Suppressor macrophage treated with lipopolysaccharide for 4 hours (primary cell): Measurements from ENCODE around the gene B4GALNT3.

Experiments
- DNase-seq: peaks from one replicate; pipeline ENCODE4 v3.0.0-alpha.2; 2020

The B4GALNT3 gene

GRCh38 chr12:601976-602699 lies 142.4 kb downstream of the B4GALNT3 start:
- DNase-seq, result no peak

GRCh38 chr12:602700-603068 lies 142.9 kb downstream of the B4GALNT3 start:
- DNase-seq, result no peak

GRCh38 chr12:604956-605355 lies 145.2 kb downstream of the B4GALNT3 start:
- no peak for DNase-seq

GRCh38 chr12:607541-608001 lies 147.8 kb downstream of the B4GALNT3 start:
- no peak for DNase-seq

DNA sequence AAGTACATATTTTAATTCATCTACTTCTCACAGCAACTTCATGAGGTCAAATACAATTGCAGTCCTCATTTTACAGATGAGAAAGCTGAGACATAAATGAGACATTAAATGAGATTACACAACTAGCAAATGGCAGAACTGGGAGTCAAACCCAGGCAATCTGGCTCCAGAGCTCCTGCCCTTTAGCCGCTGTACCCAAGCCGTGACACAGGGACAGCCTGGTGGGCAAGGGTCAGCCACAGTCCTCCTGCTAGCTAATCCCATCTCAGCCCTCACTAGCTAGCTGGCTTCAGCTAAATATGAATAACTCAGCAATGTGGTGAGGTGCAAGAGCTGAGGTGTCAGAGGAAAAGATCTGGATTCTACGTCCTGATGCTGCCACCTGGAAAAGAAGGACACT lies 148.7 kb downstream of the B4GALNT3 start:
- no peak for DNase-seq

DNA sequence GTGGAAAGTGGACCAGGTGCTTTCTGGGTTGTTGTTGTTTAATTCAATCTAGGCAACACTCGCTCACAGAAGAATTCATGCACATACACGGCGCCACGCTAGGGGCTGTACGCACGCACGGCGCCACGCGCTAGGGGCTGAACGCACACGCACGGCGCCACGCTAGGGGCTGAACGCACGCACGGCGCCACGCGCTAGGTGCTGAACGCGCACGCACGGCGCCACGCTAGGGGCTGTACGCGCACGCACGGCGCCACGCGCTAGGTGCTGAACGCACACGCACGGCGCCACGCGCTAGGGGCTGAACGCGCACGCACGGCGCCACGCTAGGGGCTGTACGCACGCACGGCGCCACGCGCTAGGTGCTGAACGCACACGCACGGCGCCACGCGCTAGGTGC lies 149.2 kb downstream of the B4GALNT3 start:
- no peak for DNase-seq

GRCh38 chr12:611721-612120 lies 152.0 kb downstream of the B4GALNT3 start:
- peak; percentile 75 for DNase-seq

DNA sequence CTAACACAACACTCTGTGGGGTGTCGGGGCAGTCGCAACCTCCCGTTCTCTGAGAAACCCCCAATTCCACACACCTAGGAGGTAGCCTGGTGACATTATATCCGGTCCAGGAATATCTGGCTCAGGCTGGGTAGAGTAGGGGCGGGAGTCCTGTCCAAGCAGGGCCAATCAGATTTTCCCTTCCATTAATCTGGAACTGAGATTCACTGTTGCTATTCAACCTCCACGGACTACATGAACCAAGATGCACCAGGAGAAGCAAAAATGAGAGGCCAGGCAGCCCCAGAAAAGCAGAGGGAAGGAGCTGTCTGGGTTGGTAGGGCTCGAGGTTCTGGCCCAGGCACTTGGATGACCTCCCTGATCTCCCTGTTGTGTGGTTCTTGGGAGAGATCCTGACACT lies 152.6 kb downstream of the B4GALNT3 start:
- no peak for DNase-seq

GRCh38 chr12:612886-613285 lies 153.1 kb downstream of the B4GALNT3 start:
- DNase-seq, result no peak
